DMS153 treated with DMSO at 0.1 percent for 48 hours (cell line): ENCODE data around the gene RNF111.

Experiments
- DNase-seq: peaks from one replicate; lab custom pipeline; 2025; ENCODE audit not compliant: unreplicated experiment; lab: John Stamatoyannopoulos, UW

Gene RNF111

DNA sequence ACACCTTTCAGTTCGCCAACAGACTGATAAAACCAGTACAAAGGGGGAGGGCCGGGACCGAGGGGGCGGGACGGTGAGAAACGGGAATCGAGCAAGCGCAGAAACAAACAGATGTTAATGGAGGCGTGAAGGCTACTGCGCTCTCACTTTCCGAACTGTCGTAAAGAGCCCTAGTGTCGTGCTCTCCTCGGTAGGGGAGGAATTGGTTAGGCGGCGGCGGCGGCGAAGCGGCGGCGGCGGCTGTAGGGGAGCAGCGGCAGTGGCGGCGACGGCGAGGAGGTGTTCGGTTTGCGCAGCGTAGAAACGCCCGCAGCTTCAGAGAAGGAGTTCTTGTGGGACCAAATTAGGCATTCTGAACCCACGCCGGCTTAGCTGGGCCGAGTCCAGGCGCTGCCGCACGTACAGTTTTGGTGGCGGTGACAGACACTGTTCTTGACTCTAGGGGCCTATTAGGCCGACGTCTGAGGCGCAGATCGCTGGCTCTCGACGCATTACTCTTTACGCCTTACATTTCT, at the start of gene RNF111:
RNF111 (plus strand) TSS at position 173 of the 515 bp plus-strand sequence. CDS start 43,160 bp downstream, outside the sequence.
- DNase-seq = peak; percentile 45

DNA sequence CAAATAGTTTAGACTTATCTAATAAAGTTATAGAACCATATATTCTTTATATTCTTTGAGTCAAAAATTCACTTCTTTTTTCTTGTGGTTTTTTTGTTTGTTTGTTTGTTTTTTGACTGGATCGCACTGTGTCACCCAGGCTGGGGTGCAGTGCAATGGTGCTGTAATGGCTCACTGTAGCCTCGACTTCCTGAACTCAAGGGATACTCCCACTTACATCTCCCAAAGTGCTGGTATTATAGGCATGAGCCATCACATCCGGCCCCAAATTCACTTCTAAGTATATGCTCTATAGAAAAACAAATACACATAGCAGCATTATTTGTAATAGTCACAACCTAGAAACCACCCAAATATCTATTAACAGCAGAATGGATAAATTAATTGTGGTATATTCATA, 40.3 kb upstream of the RNF111 start:
- no peak for DNase-seq

DNA sequence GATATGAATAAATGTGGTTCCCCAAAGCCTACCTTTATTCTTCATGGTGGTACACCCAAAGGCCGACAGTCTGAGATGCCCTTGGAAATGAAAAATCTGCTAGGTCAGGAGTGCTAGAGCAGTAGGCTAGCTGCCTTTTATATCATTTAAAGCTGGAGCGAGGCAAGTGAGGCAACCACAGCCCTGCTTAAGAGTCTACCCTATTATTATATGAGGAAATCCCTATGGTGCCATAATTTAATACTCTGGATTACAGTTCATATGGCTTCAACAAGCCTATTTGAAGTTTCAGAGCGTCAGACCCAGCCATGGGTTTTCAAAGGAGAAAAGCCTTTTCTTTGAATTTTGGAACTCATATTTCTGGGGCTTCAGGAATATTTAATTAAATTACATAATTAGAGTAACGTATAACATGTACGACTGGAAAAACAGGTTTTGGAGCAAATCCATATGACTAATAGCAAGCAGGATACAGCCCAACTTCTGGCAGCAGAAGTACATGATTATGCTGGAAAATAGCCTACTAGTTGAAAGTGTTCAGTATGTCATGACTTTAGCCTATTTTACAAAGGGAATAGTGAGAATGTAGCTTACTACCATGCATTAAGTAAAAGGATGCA, 36.0 kb upstream of the RNF111 start:
- peak; percentile 4 for DNase-seq

DNA sequence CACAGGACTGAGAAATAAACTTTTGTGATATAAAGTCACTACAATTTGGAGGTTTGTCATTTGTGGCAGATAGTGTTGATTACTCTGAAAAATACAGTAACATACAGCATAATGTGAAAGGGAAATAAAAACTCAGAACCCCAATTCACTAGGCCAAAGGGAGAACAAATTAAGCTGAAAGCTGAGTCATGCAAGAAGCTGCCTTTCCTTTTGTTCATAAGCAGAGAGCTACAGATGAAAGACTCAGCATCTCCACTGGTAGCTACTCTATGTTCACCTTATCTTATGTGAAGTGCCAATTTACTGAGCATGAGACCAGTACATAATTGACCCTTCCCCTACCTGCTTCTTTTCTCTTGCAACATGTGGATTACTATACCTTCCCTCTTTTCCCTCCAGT, 34.7 kb upstream of the RNF111 start:
- DNase-seq = no peak

DNA sequence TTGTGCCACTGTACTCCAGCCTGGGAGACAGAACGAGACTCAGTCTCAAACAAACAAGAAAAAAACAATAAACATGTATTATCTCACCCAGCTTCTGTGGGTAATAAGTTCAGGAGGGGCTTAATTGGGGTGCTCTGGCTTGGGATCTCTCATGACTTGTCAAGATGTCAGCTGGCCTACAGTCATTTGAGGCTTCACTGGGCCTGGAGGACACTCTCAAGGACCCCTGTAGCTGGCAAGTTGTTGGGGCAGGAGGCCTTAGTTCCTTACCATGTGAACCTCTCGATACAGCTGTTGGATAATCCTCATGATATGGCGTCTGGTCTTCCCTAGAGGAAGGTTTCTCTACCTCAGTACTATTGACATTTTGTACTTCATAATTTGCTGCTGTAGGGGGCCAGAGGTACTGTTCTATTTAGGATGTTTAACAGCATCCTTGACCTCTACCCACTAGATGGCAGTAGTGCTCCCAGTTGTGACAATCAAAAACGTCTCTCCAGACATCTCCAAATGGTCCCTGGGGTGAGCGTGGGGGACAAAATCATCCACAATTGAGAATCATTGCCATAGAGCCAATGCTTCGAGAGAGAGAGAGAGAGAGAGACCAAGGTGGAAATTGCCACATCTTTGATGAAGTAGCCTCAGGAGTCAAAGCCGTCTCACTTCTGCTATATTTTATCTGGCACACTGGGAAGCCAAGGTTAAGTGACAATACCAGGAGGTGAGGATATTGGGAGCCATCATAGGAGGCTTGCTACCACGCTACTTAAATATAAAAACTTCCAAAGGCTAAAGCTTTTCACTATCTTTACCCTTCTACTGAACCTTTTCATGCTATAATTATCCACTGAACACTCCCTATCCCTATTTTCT, 30.1 kb upstream of the RNF111 start:
- no peak for DNase-seq

DNA sequence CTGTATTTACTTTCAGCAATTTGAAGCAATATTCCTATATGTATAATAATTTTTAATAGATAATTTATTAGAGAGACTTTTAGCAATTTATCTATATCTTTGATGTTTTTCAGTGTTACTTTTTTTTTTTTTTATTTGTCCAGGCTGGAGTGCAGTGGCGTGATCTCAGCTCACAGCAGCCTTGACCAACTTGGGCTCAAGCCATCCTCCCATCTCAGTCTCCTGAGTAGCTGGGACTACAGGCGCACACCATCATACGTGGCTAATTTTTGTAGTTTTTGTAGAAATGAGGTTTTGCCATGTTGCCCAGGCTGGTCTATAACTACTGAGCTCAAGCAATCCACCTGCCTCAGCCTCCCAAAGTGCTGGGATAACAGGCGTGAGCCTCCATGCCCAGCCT, 28.7 kb upstream of the RNF111 start:
- no peak for DNase-seq

DNA sequence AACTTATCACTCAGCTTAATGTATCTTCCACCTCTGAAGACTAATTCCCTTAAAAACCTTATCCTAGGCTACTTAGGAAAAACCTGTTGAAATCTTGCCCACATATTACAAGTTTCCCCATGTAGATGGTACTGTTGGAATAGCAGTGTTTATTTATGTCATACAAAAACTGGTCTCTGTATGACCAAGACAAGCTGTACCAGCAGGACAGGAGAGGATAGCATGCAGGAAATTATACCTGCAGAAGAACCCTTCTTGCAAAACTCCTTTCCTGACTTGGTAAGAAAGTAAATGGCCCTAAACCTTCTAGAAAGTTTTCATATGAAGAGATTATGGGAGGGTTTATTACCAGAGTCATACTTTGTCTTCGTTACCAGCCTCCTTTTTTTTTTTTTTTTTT, 25.3 kb upstream of the RNF111 start:
- DNase-seq = no peak

DNA sequence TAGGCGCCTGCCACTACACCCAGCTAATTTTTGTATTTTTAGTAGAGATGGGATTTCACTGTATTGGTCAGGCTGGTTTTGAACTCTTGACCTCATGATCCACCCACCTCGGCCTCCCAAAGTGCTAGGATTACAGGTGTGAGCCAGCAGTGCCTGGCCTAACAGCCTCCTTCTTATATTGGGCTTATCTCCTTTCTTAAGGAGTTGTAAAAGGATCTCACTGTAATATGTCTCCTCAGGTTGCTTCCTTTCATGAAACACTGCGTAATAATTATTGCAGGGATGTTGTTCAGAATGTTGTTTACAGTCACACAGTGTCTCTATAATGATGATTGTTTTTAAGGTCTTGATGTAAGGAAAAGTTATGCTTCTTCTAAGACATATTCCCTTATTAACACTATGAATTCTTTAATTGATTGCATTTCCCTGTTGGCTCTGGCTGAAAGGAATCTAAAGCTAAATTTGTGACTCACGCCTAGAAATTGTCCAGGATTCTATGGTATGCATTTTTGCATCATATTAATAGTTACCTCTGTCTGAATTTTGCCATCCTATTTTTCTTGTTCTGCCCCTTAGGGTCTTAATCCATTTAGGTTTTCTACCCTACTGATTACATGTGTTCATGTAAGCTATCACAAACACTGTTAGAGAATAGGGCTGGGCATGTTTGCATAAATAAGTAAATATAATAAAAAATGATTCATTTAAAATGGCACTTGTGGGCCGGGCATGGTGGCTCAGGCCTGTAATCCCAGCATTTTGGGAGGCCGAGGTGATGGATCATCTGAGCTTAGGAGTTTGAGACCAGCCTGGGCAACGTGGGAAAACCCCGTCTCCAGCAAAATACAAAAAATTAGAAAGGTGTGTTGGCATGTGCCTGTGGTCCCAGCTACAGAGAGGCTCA, 24.5 kb upstream of the RNF111 start:
- DNase-seq = no peak

DNA sequence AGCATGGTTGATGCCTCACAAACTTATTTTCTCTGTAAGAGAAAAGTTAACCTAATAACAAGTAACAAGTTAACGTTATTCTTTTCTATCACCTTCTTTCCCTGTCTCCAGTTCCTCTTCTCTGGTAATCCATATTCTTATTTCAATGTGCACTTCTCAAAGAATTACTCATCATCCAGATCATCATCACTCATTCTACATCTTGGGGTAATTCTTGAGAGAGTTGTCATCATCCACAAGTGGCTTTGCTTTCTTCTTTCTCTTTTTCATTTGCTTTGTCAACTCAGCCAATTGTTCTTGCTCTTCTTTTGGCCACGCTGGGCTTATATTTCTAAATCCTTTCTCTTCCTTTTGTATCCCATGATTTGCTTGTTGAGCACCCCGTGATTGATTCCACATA, 20.8 kb upstream of the RNF111 start:
- no peak for DNase-seq

DNA sequence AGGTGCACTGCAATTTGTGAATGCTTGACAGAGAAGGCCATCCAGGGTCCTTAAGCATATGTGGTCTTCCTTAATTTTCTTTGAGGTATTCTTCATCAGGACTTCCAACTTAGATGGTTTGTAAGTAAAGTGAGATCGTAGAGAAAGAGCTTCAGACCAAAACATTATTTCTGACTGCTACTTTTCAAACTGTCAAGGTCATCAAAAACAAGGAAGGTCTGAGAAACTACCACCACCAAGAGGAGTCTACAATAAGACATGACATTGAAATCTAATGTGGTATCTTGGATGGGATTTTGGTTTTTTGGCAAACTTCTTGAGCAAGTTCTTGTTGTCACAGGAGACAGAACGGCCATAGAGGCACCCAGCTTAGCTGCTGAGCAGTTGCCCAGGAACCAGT, 20.0 kb upstream of the RNF111 start:
- no peak for DNase-seq

DNA sequence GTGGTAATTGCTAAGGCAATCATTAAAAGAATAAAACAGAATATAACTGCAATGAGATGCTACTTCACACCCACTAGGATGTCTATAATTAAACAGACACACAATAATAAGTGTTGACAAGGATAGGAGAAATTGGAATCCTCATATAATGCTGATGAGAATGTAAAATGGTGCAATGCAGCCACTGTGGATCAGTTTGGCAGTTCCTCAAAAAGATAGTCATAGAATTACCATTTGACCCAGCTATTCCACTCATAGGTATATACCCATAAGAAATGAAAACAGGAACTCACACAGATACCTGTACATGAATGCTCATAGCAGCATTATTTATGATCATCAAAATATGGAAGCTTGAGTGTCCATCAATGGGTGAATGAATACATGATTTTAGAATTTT, 9.6 kb upstream of the RNF111 start:
- no peak for DNase-seq

DNA sequence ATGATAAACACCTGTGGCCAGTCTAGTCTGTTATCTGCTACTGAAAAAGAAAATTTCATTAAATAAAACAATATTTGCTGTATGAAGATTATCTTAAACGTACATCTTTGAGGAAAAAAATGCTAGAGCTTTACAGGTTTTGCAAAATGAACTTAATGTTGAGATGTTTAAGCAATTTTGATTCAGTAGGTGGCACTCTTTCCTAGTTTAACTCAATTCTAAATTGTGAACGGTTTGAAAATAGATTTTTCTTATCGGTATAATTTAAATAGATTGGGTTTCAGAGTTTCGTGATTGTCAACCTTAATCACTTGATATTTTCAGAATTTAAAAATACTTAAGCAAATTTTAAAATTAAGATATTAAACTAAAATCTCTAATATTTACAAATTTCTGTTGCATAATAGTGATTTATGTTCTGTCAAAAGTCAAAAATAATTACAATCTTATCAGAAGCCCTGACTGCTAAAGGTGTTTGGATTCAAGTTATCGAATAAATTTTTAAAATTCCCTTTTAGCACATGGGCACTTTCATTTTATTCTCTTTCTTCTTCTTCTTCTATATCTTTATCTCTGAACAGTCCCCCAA, 7.0 kb upstream of the RNF111 start:
- DNase-seq = no peak

DNA sequence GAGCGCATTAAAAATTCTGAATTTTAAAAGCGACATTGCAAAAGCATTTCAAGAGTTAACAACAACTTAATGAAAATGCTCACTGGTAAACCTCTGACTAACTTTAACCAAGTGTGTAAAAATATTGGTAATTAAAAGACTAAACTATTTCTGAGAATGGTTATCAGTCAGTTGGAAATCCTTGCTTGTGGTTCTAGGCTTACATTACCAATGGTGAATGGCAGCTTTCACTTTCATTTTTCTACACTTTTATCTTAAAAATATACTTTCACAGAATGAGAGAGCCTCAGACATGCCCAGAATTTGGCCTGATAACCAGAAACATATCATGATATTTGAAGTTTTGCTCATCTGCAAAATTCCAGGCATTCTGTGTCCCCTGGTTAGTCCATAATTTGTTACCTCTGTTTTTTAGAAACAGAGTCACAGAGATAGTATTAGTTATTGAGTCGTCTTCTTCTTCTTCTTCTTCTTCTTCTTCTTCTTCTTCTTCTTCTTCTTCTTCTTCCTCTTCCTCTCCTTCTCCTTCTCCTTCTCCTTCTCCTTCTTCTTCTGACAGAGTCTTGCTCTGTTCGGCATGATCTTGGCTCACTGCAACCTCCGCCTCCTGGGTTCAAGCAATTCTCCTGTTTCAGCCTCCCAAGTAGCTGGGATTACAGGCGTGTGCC, 5.5 kb upstream of the RNF111 start:
- DNase-seq = no peak

DNA sequence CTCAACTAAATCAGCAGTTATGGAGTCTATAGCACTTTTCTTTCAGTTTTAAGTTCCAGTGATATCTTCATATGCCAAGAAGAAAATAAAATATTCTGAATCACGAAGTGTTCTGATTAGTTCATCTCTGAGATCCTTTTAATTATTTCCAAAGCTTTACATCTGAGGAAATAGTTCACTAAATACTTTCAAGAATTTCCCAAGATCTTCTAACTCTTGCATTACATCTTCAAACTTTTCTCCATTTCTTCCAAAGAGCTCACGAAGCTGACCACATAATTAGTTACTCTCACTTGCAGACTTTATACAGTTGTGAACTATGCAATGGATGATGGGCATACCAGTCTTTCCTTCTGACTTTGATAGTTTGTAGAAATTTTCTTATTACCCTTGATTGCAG, 4.2 kb upstream of the RNF111 start:
- DNase-seq = no peak

DNA sequence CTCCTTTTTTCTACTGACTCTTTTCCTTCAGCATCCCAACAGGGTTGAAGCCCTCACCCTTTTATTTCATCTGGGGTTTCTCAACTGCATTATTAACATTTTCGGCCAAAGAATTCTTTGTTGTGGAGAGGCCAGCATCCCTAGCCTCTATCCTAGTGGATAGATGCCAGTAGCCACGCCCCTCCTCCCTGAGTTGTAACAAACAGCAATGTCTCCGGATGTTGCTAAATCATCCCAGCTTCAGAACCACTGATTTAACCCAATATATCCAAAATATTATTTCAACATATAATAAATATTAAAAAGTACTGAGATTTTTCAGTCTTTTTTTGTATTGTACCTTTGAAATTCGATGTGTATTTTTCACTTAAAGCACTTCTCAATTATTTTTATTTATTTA, 2.0 kb upstream of the RNF111 start:
- no peak for DNase-seq

DNA sequence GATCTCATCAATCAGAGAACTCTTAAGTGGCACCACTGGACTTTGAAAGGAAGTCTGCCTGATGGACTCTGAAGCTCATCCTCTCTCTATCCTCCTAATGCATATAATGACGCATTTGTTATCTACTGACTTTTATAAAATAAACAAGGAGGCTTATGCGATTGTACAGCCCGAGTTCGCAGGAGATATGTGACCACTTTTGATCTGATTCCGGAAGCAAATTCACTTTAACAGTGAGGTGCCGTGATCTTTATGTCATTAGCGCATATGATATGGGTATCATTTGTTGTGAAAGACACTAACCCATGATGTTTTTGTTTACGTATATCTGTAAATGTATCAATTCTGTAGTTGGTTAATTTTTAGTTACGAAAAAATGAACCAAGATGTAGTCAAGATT, 427 bp upstream of the RNF111 start:
- no peak for DNase-seq

DNA sequence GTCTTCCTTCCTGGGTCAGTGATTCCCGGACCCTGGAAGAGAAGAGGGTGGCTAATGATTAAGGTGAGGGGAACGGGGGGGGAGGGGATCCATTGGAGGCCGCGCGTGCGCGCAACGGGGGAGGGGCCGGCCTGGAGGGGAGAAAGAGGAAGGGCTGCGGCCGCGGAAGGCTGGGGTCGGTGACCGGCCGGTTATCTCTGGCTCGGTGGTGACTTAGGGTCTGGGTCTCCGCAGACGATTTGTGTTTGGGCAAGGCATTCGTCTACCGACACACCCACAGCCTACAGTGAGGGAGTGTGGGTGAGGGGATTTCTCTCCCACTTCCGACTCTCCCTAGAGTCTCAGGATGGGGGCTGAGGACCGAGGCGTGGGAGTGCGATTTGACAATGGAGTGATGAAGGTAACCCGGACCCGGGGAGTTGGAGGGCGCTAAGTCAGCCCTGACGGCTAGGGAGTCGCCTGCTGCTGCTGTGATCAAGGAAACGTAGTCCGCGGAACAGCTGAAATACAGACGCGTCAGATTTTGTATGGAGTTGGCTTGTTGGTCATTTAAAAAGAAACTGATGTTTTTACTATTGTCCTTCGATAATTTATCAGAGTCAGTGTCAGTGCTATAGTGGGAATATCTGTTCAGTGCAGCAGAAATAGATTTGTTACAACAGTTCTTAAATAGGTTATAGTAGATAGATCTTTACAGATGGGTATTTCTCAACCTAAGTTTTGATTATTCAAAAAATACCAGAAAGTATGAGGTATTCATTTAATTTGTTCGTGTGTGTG, 733 bp downstream of the RNF111 start:
- no peak for DNase-seq

DNA sequence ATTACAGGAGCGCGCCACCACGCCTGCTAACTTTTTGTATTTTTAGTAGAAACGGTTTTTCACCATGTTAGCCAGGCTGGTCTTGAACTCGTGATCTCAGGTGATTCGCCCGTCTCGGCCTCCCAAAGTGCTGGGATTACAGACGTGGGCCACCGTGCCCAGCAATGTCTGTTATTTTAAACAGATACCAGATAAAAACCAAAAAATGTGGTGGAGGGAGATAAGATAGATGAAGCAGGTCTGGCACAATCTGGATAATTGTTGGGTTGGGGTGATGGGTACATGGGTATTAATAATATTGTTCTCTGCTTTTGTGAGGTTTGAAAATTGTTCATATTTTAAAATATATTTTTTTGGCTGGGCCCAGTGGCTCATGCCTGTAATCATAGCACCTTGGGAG, 4.7 kb downstream of the RNF111 start:
- no peak for DNase-seq

DNA sequence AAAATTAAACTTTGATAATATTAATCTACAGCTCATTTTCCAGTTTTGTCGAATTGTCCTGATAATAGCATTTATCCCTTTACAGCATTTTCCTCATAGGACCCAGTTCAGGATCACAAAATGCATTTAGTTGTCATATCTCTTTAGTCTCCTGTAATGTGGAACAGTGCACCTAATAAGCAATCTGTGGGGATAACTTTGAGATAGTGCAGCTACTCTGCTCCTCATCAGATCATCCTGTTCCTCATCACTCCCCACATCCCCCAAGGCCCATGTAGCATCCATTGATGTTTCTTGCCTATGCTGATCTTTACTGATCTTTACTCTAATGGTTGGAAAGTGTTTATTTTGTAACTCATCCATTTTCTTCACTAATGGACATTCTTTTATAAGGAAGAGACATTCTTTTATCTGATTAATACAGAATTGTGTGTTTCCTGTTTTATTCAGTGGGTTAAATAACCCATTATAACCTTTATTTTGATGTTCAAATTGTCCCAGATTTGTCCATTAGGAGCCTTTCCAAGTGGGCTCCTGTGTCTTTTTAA, 7.5 kb downstream of the RNF111 start:
- no peak for DNase-seq
